ENCODE measurements around the gene ASXL3.

GRCh38 chr18:33711514-33711913 lies 133.5 kb downstream of the ASXL3 start:
- TF ChIP-seq MAX (IDR thresholded peaks at IDR 0.05; ENCODE audit: low read depth, low read length) = no peak
- no peak for TF ChIP-seq ETV6 (conservative IDR thresholded peaks at IDR 0.05 in 1 of 2, IDR thresholded peaks at IDR 0.05 in 1 of 2; ENCODE audit: borderline replicate concordance in 1 of 2, low read depth in 1 of 2)
- TF ChIP-seq POLR2A (IDR thresholded peaks at IDR 0.05; ENCODE audit: low read depth, low read length) = no peak
- no peak for TF ChIP-seq ZNF24 (IDR thresholded peaks at IDR 0.05)
- TF ChIP-seq EP300 (IDR thresholded peaks at IDR 0.05; ENCODE audit: borderline replicate concordance in 1 of 2, control insufficient read depth in 1 of 2, low read depth in 2 of 2, low read length in 2 of 2) = no peak
- no peak for TF ChIP-seq TARDBP (IDR thresholded peaks at IDR 0.05; ENCODE audit: borderline replicate concordance)
- no peak for TF ChIP-seq TCF7 (IDR thresholded peaks at IDR 0.05; ENCODE audit: borderline replicate concordance)
- TF ChIP-seq SMC3 (IDR thresholded peaks at IDR 0.05; ENCODE audit: borderline replicate concordance, low read length) = no peak
- TF ChIP-seq ATF3 (IDR thresholded peaks at IDR 0.05; ENCODE audit: borderline replicate concordance, extremely low read depth, low read depth, low read length) = no peak
- TF ChIP-seq PRDM15 (CRISPR knock-in tag; IDR thresholded peaks at IDR 0.05) = no peak
- TF ChIP-seq CREM (IDR thresholded peaks at IDR 0.05; ENCODE audit: low read depth) = no peak
- no peak for TF ChIP-seq CHD1 (IDR thresholded peaks at IDR 0.05; ENCODE audit: low read depth, low read length)
- no peak for TF ChIP-seq CTCF (IDR thresholded peaks at IDR 0.05 in 2 of 3, conservative IDR thresholded peaks at IDR 0.05 in 1 of 3; ENCODE audit: control insufficient read depth in 2 of 3, extremely low read depth in 1 of 3, insufficient read depth in 1 of 3, low read depth in 3 of 3, low read length in 3 of 3)
- TF ChIP-seq TBL1XR1 (IDR thresholded peaks at IDR 0.05; ENCODE audit: low read depth, low read length) = no peak

Measured in GM12878 (cell line).